ENCODE results near the gene SMDT1.
"Not testable (repeated sequence)": the region's sequence is repeated elsewhere in the genome, so short reads cannot be mapped to it uniquely, and the experiment has no call there.

The SMDT1 gene

GRCh38 chr22:42065438-42066125, 13.9 kb upstream of the SMDT1 start:
- H3K36me3 ChIP-seq (replicated peaks), result peaks cover 45% of the 10 kb centered on the region
- H3K4me3 ChIP-seq, result no peak overlapping the region
- DNase-seq (ENCODE audit: low spot score in 2 of 2), result peak; percentile 49 to 77
- H3K27me3 ChIP-seq (ENCODE audit: low read depth), result no peaks in the 10 kb centered on the region
- in situ Hi-C loops (cut with MboI; ENCODE audit: low sequenced_read_pairs), result no loop called here
- no peaks in the 10 kb centered on the region for H3K9me3 ChIP-seq
- H3K4me1 ChIP-seq, result peaks cover 13% of the 10 kb centered on the region

- DNase-seq (ENCODE audit: low spot score in 2 of 2), result no peak
- H3K36me3 ChIP-seq (replicated peaks), result peaks cover 40% of the 10 kb centered on the region
- H3K9me3 ChIP-seq, result no peaks in the 10 kb centered on the region
- H3K27me3 ChIP-seq (ENCODE audit: low read depth), result no peaks in the 10 kb centered on the region
- H3K4me3 ChIP-seq, result no peak overlapping the region
- H3K4me1 ChIP-seq, result peaks cover 18% of the 10 kb centered on the region
- in situ Hi-C loops (cut with MboI; ENCODE audit: low sequenced_read_pairs), result no loop called here
Observed at GRCh38 chr22:42066126-42066761, 13.3 kb upstream of the SMDT1 start.

GRCh38 chr22:42066937-42067336, 12.6 kb upstream of the SMDT1 start:
- no peaks in the 10 kb centered on the region for H3K27me3 ChIP-seq (ENCODE audit: low read depth)
- no peak for DNase-seq (ENCODE audit: low spot score in 2 of 2)
- peaks cover 20% of the 10 kb centered on the region for H3K4me1 ChIP-seq
- H3K9me3 ChIP-seq, result no peaks in the 10 kb centered on the region
- no peak overlapping the region for H3K4me3 ChIP-seq
- H3K36me3 ChIP-seq (replicated peaks), result peaks cover 36% of the 10 kb centered on the region
- in situ Hi-C loops (cut with MboI; ENCODE audit: low sequenced_read_pairs), result no loop called here

DNA sequence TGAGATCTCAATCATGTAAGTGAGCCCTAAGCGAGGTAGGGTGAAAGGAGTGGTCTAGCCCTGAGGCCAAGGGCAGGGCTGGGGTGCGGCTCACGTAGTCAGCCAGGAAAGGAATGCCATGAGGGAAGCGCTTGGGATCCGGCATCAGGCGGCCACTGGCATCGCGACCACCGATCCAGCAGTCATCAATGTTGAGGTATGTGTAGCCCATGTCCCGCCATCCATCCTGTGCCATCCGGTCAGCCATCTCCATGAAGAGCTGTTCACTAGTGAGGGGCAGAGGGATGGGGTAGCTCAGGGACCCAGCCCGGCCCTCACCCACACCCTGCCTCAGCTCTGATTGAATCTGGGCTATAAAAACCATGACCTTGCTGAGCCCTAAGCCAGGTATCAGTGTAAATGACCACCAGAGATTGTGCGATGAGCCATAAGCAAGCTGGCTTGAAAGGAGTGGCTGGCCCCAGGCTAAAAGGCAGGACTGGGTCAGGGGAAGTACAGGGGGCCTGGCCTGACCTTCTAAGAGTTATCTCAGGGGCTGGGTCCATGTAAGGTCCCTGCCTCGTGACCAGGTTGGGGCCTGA, 11.7 kb upstream of the SMDT1 start:
- no peaks in the 10 kb centered on the region for H3K9me3 ChIP-seq
- H3K4me1 ChIP-seq, result peaks cover 20% of the 10 kb centered on the region
- peaks cover 32% of the 10 kb centered on the region for H3K36me3 ChIP-seq (replicated peaks)
- no peaks in the 10 kb centered on the region for H3K27me3 ChIP-seq (ENCODE audit: low read depth)
- in situ Hi-C loops (cut with MboI; ENCODE audit: low sequenced_read_pairs), result no loop called here
- no peak overlapping the region for H3K4me3 ChIP-seq
- no peak for DNase-seq (ENCODE audit: low spot score in 2 of 2)

DNA sequence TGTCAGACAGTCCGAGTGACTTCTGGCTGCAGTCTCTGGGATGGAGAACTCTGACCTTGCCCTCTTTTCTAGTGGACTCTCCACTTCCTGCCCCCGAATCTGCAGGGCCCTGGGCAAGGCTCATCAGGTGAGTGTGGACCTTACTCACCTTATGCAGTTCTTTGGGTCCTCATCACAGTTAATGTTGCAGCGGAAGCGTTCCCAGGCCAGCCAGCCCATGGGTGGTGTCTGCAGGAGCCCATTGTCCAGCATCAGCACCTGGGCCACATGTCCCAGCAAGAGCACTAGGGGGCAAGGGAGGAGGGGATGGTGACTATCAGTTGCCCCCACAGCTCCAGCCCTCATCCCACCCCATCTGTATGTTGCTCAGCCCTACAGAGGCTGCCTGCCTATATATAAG, 11.2 kb upstream of the SMDT1 start:
- Histone ChIP-seq H3K9me3 (no peaks in the 10 kb centered on the region), H3K4me1 (peaks cover 20% of the 10 kb centered on the region), H3K36me3 (replicated peaks) (peaks cover 32% of the 10 kb centered on the region), H3K27me3 (ENCODE audit: low read depth) (no peaks in the 10 kb centered on the region), H3K4me3 (no peak overlapping the region)
- no peak for DNase-seq (ENCODE audit: low spot score in 2 of 2)
- in situ Hi-C loops (cut with MboI; ENCODE audit: low sequenced_read_pairs), result no loop called here

DNA sequence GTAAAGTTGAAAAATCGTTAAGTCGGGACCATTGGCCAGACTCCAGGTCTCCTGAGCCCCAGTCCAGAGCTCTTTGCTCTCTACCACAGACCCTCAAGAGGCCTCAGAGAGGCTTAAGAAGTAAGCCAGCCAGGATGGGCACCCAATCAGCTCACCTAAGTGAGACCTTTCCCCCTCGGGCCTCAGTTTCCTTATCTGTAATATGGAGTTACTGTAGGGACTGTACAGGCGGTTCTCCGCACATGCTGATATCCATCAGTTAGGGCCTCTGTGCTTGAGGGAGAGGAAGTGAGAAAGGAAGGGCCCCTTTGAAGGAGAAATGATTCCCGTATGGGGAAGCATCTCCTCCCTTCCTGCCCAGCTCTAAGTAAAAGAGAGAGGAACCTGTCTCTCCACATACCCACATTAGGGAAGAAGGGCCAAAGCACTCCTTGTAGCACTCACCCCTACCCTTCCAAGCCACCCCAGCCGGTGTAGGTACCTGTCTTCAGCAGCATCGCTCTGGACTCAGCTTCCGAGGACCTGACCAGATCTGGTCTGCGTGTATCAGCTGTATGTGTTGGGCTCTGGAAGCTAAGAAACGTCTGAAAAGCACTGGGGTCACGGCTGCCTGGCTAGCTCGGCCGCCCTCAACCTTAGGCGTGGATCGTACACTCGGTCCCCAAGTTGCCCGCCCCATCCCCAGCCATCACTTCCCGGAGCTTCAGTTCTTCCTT, 9.5 kb upstream of the SMDT1 start:
- Histone ChIP-seq H3K27me3 (ENCODE audit: low read depth) (no peaks in the 10 kb centered on the region), H3K9me3 (no peaks in the 10 kb centered on the region), H3K4me1 (peaks cover 18% of the 10 kb centered on the region), H3K36me3 (replicated peaks) (peaks cover 25% of the 10 kb centered on the region), H3K4me3 (peak overlapping the region; percentile 59)
- in situ Hi-C loops (cut with MboI; ENCODE audit: low sequenced_read_pairs), result no loop called here
- no peak for DNase-seq (ENCODE audit: low spot score in 2 of 2)

DNA sequence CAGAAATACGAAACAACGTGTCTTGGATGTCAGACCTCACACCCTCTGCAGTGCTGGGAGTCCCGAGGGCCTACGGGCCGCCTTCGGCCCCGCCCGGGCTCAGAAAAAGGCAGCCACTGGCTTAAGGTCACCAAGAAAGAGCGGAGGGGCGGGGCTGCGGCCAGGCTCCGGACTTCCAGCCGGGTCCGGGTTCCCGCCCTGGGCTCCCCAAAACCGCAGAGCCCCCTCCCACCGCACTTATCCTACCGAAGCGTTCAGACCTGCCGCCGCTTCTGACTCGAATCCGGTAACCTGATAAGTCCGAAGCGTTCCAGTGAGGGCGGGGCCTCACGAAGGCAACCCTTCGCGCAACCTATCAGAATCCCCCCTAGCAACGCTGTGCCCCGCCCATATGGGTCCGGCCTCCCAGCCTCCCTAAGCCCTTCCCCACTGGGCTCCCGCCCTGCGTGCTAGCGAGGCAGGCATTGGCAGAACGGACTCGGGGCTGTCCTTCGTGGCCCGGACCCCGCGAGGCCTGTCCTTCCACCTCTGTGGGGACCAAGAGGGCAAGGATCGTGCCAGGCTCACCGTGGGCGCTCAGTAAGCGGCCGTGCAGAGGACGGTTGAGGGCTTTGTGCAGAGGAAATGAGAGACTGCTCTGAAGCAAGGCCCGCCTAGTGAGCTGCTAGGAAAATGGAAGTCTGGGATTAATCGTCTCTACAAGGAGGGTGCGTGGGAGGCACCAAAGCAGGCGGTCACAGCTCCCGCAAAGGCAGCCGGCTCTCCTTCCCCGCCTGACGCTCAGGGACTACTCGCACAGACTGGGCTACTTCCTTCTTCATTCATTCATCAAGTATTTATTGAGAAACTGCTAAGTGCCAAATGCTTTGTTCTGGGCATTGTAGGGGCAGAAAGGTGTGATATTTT, 8.7 kb upstream of the SMDT1 start, which contains the start of gene NAGA:
TSS of gene NAGA (minus strand) at position 296 of the 906 bp plus-strand sequence. CDS start 515 bp downstream, outside the sequence.
- Histone ChIP-seq H3K27me3 (ENCODE audit: low read depth) (no peaks in the 10 kb centered on the region), H3K4me1 (peaks cover 10% of the 10 kb centered on the region), H3K36me3 (replicated peaks) (peaks cover 20% of the 10 kb centered on the region), H3K9me3 (no peaks in the 10 kb centered on the region), H3K4me3 (peak within 1 kb of the TSS; percentile 59)
- DNase-seq (ENCODE audit: low spot score in 2 of 2), result peak; percentile 95 to 99
- in situ Hi-C loops (cut with MboI; ENCODE audit: low sequenced_read_pairs), result no loop called here

DNA sequence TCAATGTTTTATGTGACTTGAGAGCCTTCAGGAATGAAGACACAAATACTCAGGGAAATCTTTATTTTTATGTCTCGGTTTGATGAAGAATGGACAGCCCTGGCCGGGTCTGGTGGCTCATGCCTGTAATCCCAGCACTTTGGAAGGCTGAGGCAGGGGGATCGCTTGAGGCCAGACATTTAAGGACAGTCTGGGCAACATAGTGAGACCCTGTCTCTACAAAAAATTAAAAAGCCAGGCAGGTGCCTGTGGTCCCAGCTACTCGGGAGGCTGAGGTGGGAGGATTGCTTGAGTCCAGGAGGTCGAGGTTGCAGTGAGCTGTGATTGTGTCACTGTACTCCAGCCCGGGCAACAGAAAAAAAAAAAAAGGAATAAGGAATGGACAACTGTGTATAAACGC, 8.0 kb upstream of the SMDT1 start:
- H3K4me3 ChIP-seq; in situ Hi-C loops (cut with MboI; ENCODE audit: low sequenced_read_pairs): not testable (repeated sequence)
- peaks cover 16% of the 10 kb centered on the region for H3K36me3 ChIP-seq (replicated peaks)

GRCh38 chr22:42072606-42073330, 6.7 kb upstream of the SMDT1 start:
- Histone ChIP-seq H3K36me3 (replicated peaks) (peaks cover 4% of the 10 kb centered on the region), H3K9me3 (no peaks in the 10 kb centered on the region), H3K4me3 (no peak overlapping the region), H3K27me3 (ENCODE audit: low read depth) (no peaks in the 10 kb centered on the region), H3K4me1 (peaks cover 7% of the 10 kb centered on the region)
- in situ Hi-C loops (cut with MboI; ENCODE audit: low sequenced_read_pairs), result no loop called here
- no peak for DNase-seq (ENCODE audit: low spot score in 2 of 2)

More for the DNA sequence above, 8.0 kb upstream of the SMDT1 start:
- not testable (repeated sequence) for H3K9me3 ChIP-seq; H3K27me3 ChIP-seq (ENCODE audit: low read depth); DNase-seq (ENCODE audit: low spot score in 2 of 2); H3K4me1 ChIP-seq

DNA sequence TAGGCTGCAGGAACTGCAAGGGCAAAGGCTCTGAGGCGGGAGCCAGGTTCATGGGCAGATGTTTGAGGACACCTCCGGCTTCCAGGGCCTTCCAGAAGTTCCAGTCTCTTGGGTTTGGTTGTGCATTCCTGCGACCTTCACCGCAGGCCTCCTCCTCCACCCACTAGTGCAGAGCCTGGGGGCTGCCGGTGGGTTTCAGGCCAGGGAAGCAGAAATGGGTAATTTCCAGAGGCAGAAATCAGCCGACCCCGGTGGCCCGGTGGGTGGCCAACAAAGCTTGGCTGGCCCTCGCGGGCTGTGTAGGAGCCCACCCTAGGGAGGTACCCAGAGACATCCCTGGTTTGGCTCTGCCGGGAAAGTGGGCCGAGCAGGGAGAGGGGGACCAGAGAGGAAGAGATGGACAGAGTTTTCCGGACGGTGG, 5.9 kb upstream of the SMDT1 start:
- Histone ChIP-seq H3K9me3 (no peaks in the 10 kb centered on the region), H3K4me1 (peaks cover 8% of the 10 kb centered on the region), H3K4me3 (no peak overlapping the region), H3K27me3 (ENCODE audit: low read depth) (no peaks in the 10 kb centered on the region), H3K36me3 (replicated peaks) (no peaks in the 10 kb centered on the region)
- DNase-seq (ENCODE audit: low spot score in 2 of 2), result no peak
- in situ Hi-C loops (cut with MboI; ENCODE audit: low sequenced_read_pairs), result no loop called here

DNA sequence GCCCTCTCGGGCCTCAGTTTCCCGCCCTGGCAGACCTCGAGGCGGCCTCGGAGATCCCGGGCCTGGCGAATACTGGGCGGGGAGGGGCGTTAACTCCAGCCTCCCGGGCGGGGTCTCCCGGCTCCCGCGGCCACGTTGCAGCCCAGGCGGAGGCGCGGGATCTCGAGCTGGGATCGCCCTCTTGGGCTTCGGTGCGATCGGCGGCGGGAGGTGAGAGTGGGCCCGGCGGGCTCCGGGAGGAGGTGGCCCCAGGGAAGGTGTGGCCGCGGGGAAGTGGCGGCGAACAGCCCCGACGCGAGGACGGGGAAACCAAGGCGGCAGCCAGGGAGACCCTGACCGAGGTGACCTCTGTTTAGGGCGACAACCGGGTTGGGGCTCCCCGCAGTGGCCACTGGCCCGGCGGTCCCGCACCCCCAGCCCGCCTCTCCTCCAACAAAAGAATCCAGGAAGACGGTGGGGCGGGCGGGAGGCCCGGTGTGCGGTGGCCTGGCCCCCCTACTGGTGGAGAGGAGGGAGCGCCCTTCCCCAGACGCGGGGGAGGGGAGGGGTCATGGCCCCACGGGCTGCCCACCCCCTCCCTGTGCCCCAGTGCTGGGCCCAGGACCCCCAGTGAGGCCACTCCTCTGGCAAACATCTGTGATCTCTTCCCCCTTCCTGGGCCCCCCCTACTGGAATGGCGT, 5.2 kb upstream of the SMDT1 start, which contains the start of gene PHETA2:
TSS of gene PHETA2 (plus strand) at position 117 of the 680 bp plus-strand sequence. CDS start 3,046 bp downstream, outside the sequence.
- Histone ChIP-seq H3K36me3 (replicated peaks) (no peaks in the 10 kb centered on the region), H3K9me3 (no peaks in the 10 kb centered on the region), H3K4me1 (peaks cover 14% of the 10 kb centered on the region), H3K4me3 (no peak within 1 kb of the TSS), H3K27me3 (ENCODE audit: low read depth) (no peaks in the 10 kb centered on the region)
- in situ Hi-C loops (cut with MboI; ENCODE audit: low sequenced_read_pairs), result no loop called here
- no peak for DNase-seq (ENCODE audit: low spot score in 2 of 2)

Measured in HAP-1 (cell line).